Measurements from ENCODE around the gene AP3M1. TPM values are rescaled to one million over a fixed set of nuclear protein-coding genes. Genes with fewer than 3 reads are reported as not detected.
"Not testable (repeated sequence)": the region's sequence is repeated elsewhere in the genome, so short reads cannot be mapped to it uniquely, and the experiment has no call there.

Gene AP3M1
- total RNA-seq (2014; rRNA removed; shearing (Covaris generic); ENCODE audit: low replicate concordance): 19.4 and 52.9 TPM in 2 replicates

GRCh38 chr10:74150204-74150989 is at the start of gene AP3M1:
AP3M1 (minus strand) TSS chr10:74150828; CDS start chr10:74138379, 12,449 bp downstream.
- H3K4me3 ChIP-seq (ENCODE audit: low read length): peak within 1 kb of the TSS; percentile 86
- DNase-seq: peak; percentile 67
- peaks cover 9% of the 10 kb centered on the region; the same call in 1 of the 2 replicates for H3K36me3 ChIP-seq (ENCODE audit: insufficient read depth, low read length)
- H3K4me1 ChIP-seq (ENCODE audit: low read length): peaks cover 23% of the 10 kb centered on the region
- H3K79me2 ChIP-seq (ENCODE audit: low read length): peaks cover 79% of the 10 kb centered on the region
- H3K9me2 ChIP-seq (replicated peaks; ENCODE audit: insufficient read depth, low read length): no peaks in the 10 kb centered on the region
- no peaks in the 10 kb centered on the region for H3K27me3 ChIP-seq (ENCODE audit: low read length)
- peak within 1 kb of the TSS; percentile 86 for H3K9ac ChIP-seq (ENCODE audit: low read length)
- H2AFZ ChIP-seq (ENCODE audit: low read length): peak within 1 kb of the TSS; percentile 94
- H3K9me3 ChIP-seq (ENCODE audit: low read length): no peaks in the 10 kb centered on the region
- peak within 1 kb of the TSS; percentile 74 for H3K4me2 ChIP-seq (ENCODE audit: low read depth, low read length, poor library complexity, severe bottlenecking)
- H4K20me1 ChIP-seq (ENCODE audit: insufficient read depth, low read depth, low read length): no peaks in the 10 kb centered on the region
- H3K27ac ChIP-seq (ENCODE audit: low read length): peak within 1 kb of the TSS; percentile 82

- Histone ChIP-seq H3K9me3 (ENCODE audit: low read length) (no peaks in the 10 kb centered on the region), H3K4me3 (ENCODE audit: low read length) (no peak overlapping the region), H3K9ac (ENCODE audit: low read length) (no peak overlapping the region), H4K20me1 (ENCODE audit: insufficient read depth, low read depth, low read length) (no peaks in the 10 kb centered on the region), H3K79me2 (ENCODE audit: low read length) (peaks cover 96% of the 10 kb centered on the region), H3K4me1 (ENCODE audit: low read length) (no peaks in the 10 kb centered on the region), H3K9me2 (replicated peaks; ENCODE audit: insufficient read depth, low read length) (no peaks in the 10 kb centered on the region), H3K36me3 (ENCODE audit: insufficient read depth, low read length) (peaks cover 23% of the 10 kb centered on the region; the same call in 1 of the 2 replicates), H3K4me2 (ENCODE audit: low read depth, low read length, poor library complexity, severe bottlenecking) (no peak overlapping the region), H2AFZ (ENCODE audit: low read length) (no peak overlapping the region), H3K27me3 (ENCODE audit: low read length) (no peaks in the 10 kb centered on the region), H3K27ac (ENCODE audit: low read length) (no peak overlapping the region)
- DNase-seq: no peak
These were observed 48.7 kb upstream of the AP3M1 start for GRCh38 chr10:74199315-74199714.

- H3K9me3 ChIP-seq (ENCODE audit: low read length): no peaks in the 10 kb centered on the region
- no peak overlapping the region for H3K4me3 ChIP-seq (ENCODE audit: low read length)
- H3K9ac ChIP-seq (ENCODE audit: low read length): no peak overlapping the region
- H4K20me1 ChIP-seq (ENCODE audit: insufficient read depth, low read depth, low read length): no peaks in the 10 kb centered on the region
- peaks cover 22% of the 10 kb centered on the region for H3K4me1 ChIP-seq (ENCODE audit: low read length)
- H3K9me2 ChIP-seq (replicated peaks; ENCODE audit: insufficient read depth, low read length): no peaks in the 10 kb centered on the region
- H3K27me3 ChIP-seq (ENCODE audit: low read length): no peaks in the 10 kb centered on the region
- no peaks in the 10 kb centered on the region for H3K36me3 ChIP-seq (ENCODE audit: insufficient read depth, low read length)
- no peak overlapping the region for H3K27ac ChIP-seq (ENCODE audit: low read length)
- H3K79me2 ChIP-seq (ENCODE audit: low read length): peaks cover 99% of the 10 kb centered on the region
- H3K4me2 ChIP-seq (ENCODE audit: low read depth, low read length, poor library complexity, severe bottlenecking): no peak overlapping the region
- H2AFZ ChIP-seq (ENCODE audit: low read length): no peak overlapping the region
- DNase-seq: no peak
These were observed 44.4 kb upstream of the AP3M1 start for GRCh38 chr10:74194999-74195398.

GRCh38 chr10:74194545-74194944 is 43.9 kb upstream of the AP3M1 start:
- Histone ChIP-seq H3K27ac (ENCODE audit: low read length) (no peak overlapping the region), H3K79me2 (ENCODE audit: low read length) (peaks cover 99% of the 10 kb centered on the region), H3K4me3 (ENCODE audit: low read length) (no peak overlapping the region)

GRCh38 chr10:74190494-74190893 is 39.9 kb upstream of the AP3M1 start:
- Histone ChIP-seq H3K9me3 (ENCODE audit: low read length) (no peaks in the 10 kb centered on the region), H3K9me2 (replicated peaks; ENCODE audit: insufficient read depth, low read length) (no peaks in the 10 kb centered on the region), H2AFZ (ENCODE audit: low read length) (no peak overlapping the region), H3K4me3 (ENCODE audit: low read length) (peak overlapping the region; percentile 31; the same call in 1 of the 2 replicates), H4K20me1 (ENCODE audit: insufficient read depth, low read depth, low read length) (no peaks in the 10 kb centered on the region), H3K4me2 (ENCODE audit: low read depth, low read length, poor library complexity, severe bottlenecking) (peak overlapping the region; percentile 61), H3K4me1 (ENCODE audit: low read length) (peaks cover 53% of the 10 kb centered on the region), H3K79me2 (ENCODE audit: low read length) (peaks cover 98% of the 10 kb centered on the region), H3K27ac (ENCODE audit: low read length) (peak overlapping the region; percentile 74), H3K27me3 (ENCODE audit: low read length) (no peaks in the 10 kb centered on the region), H3K9ac (ENCODE audit: low read length) (peak overlapping the region; percentile 50), H3K36me3 (ENCODE audit: insufficient read depth, low read length) (no peaks in the 10 kb centered on the region)
- no peak for DNase-seq

More at GRCh38 chr10:74194545-74194944, 43.9 kb upstream of the AP3M1 start:
- DNase-seq: no peak
- no peaks in the 10 kb centered on the region for H4K20me1 ChIP-seq (ENCODE audit: insufficient read depth, low read depth, low read length)
- peaks cover 26% of the 10 kb centered on the region for H3K4me1 ChIP-seq (ENCODE audit: low read length)
- H3K36me3 ChIP-seq (ENCODE audit: insufficient read depth, low read length): no peaks in the 10 kb centered on the region
- H3K9me3 ChIP-seq (ENCODE audit: low read length): no peaks in the 10 kb centered on the region
- no peaks in the 10 kb centered on the region for H3K9me2 ChIP-seq (replicated peaks; ENCODE audit: insufficient read depth, low read length)
- no peak overlapping the region for H2AFZ ChIP-seq (ENCODE audit: low read length)
- H3K9ac ChIP-seq (ENCODE audit: low read length): no peak overlapping the region
- H3K4me2 ChIP-seq (ENCODE audit: low read depth, low read length, poor library complexity, severe bottlenecking): no peak overlapping the region
- no peaks in the 10 kb centered on the region for H3K27me3 ChIP-seq (ENCODE audit: low read length)

GRCh38 chr10:74189999-74190421 is 39.4 kb upstream of the AP3M1 start:
- Histone ChIP-seq H3K27me3 (ENCODE audit: low read length) (no peaks in the 10 kb centered on the region), H3K4me1 (ENCODE audit: low read length) (peaks cover 53% of the 10 kb centered on the region), H3K9me3 (ENCODE audit: low read length) (no peaks in the 10 kb centered on the region), H3K4me2 (ENCODE audit: low read depth, low read length, poor library complexity, severe bottlenecking) (peak overlapping the region; percentile 61), H3K27ac (ENCODE audit: low read length) (peak overlapping the region; percentile 74), H3K9ac (ENCODE audit: low read length) (peak overlapping the region; percentile 50), H3K4me3 (ENCODE audit: low read length) (peak overlapping the region; percentile 31), H3K9me2 (replicated peaks; ENCODE audit: insufficient read depth, low read length) (no peaks in the 10 kb centered on the region), H3K36me3 (ENCODE audit: insufficient read depth, low read length) (no peaks in the 10 kb centered on the region), H3K79me2 (ENCODE audit: low read length) (peaks cover 97% of the 10 kb centered on the region), H4K20me1 (ENCODE audit: insufficient read depth, low read depth, low read length) (no peaks in the 10 kb centered on the region), H2AFZ (ENCODE audit: low read length) (no peak overlapping the region)
- DNase-seq: peak; percentile 85

- peak overlapping the region; percentile 61 for H3K4me2 ChIP-seq (ENCODE audit: low read depth, low read length, poor library complexity, severe bottlenecking)
- peaks cover 51% of the 10 kb centered on the region for H3K4me1 ChIP-seq (ENCODE audit: low read length)
- not testable (repeated sequence) for H3K9me2 ChIP-seq (replicated peaks; ENCODE audit: insufficient read depth, low read length); H3K27ac ChIP-seq (ENCODE audit: low read length); H3K9me3 ChIP-seq (ENCODE audit: low read length); H3K4me3 ChIP-seq (ENCODE audit: low read length); H3K9ac ChIP-seq (ENCODE audit: low read length); DNase-seq; H2AFZ ChIP-seq (ENCODE audit: low read length); H3K36me3 ChIP-seq (ENCODE audit: insufficient read depth, low read length); H4K20me1 ChIP-seq (ENCODE audit: insufficient read depth, low read depth, low read length); H3K27me3 ChIP-seq (ENCODE audit: low read length)
- H3K79me2 ChIP-seq (ENCODE audit: low read length): peaks cover 96% of the 10 kb centered on the region
These were observed 38.0 kb upstream of the AP3M1 start for GRCh38 chr10:74188617-74189016.

- no peaks in the 10 kb centered on the region for H4K20me1 ChIP-seq (ENCODE audit: insufficient read depth, low read depth, low read length)
- H3K9me3 ChIP-seq (ENCODE audit: low read length): no peaks in the 10 kb centered on the region
- no peak overlapping the region for H3K4me3 ChIP-seq (ENCODE audit: low read length)
- no peaks in the 10 kb centered on the region for H3K36me3 ChIP-seq (ENCODE audit: insufficient read depth, low read length)
- no peak overlapping the region for H2AFZ ChIP-seq (ENCODE audit: low read length)
- no peaks in the 10 kb centered on the region for H3K9me2 ChIP-seq (replicated peaks; ENCODE audit: insufficient read depth, low read length)
- peak overlapping the region; percentile 18; the same call in 1 of the 2 replicates for H3K27ac ChIP-seq (ENCODE audit: low read length)
- no peak for DNase-seq
- peaks cover 96% of the 10 kb centered on the region for H3K79me2 ChIP-seq (ENCODE audit: low read length)
- H3K4me2 ChIP-seq (ENCODE audit: low read depth, low read length, poor library complexity, severe bottlenecking): peak overlapping the region; percentile 3
- no peaks in the 10 kb centered on the region for H3K27me3 ChIP-seq (ENCODE audit: low read length)
- H3K9ac ChIP-seq (ENCODE audit: low read length): no peak overlapping the region
- peaks cover 40% of the 10 kb centered on the region for H3K4me1 ChIP-seq (ENCODE audit: low read length)
These were observed 36.6 kb upstream of the AP3M1 start for GRCh38 chr10:74187237-74187636.

Data from Karpas-422 (cell line).